ENCODE data around the gene SORCS2. TPM values are rescaled to one million over a fixed set of nuclear protein-coding genes. Genes with fewer than 3 reads are reported as not detected.

The SORCS2 gene
- total and polyA plus RNA-seq, 2 of the 13 experiments (the other 11 are each of a cell fraction or from before 2014, with no cell fraction given), result 0.82 to 1.0 TPM

DNA sequence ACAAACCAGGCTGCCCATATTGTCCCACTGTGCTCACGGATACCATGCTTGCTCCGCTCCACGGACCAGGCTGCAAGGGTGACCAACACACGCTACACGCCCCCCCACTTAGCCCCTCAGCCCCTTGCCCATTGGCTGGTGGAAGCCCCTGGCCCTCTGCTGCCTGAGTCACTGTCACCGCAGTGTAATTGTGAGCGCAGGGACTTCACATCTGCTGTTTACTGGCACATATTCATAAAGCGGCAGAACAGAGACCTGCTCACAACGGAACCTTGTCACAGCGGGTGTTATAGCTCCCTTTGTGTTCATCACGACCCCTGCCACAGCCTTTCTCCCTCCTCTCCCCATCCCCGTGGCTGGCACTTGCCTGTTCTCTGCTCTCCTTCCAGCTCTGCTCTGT lies 158.7 kb downstream of the SORCS2 start:
- no peak for TF ChIP-seq TMF1 (CRISPR knock-in tag; IDR thresholded peaks at IDR 0.05; ENCODE audit: low read depth)
- no peaks in the 10 kb centered on the region for H4K20me1 ChIP-seq (ENCODE audit: insufficient read depth, low read length)
- in situ Hi-C loops (cut with HindIII; ENCODE audit: extremely low pct_ligation_motif_present, low pct_unique_long_range_greater_than_20kb), result no loop called here
- ChIA-PET CTCF (ENCODE audit: low intra/inter-chr PET ratio, low total read pairs) (no interaction called here), POLR2A (no interaction called here)
- H3K79me2 ChIP-seq (ENCODE audit: insufficient read depth, low read length), result no peaks in the 10 kb centered on the region
- WGBS (ENCODE audit: low lambda C conversion rate), result 7% methylated on average over 3 of the region's 12 CpGs
- no peak overlapping the region for H3K4me3 ChIP-seq (replicated peaks in 1 of 3; ENCODE audit: insufficient read depth in 1 of 3, low read depth in 2 of 3, low read length in 3 of 3)
- H2AFZ ChIP-seq (ENCODE audit: low read length), result no peak overlapping the region
- BruUV-seq (replicated peaks), result no TSS peak
- no peaks in the 10 kb centered on the region for H3K36me3 ChIP-seq (replicated peaks in 1 of 2; ENCODE audit: control insufficient read depth in 1 of 2, insufficient read depth in 2 of 2, low read length in 2 of 2)
- no peaks in the 10 kb centered on the region for H3K4me1 ChIP-seq (ENCODE audit: insufficient read depth, low read length)
- peaks cover 0 to 12% of the 10 kb centered on the region in 2 experiments; a peak in 2 of 5 replicates for H3K27me3 ChIP-seq (ENCODE audit: control insufficient read depth in 1 of 2, insufficient read depth in 2 of 2, low read length in 2 of 2)
- FAIRE-seq (no peak), ATAC-seq (no peak), DNase-seq (ENCODE audit: low spot score) (no peak)
- no peak overlapping the region for H3K9ac ChIP-seq (ENCODE audit: insufficient read depth, low read depth, low read length)
- no peaks in the 10 kb centered on the region for H3K9me3 ChIP-seq (ENCODE audit: low read length)
- H3K4me2 ChIP-seq (ENCODE audit: low read depth, low read length), result no peak overlapping the region
- intact Hi-C loops (cut with micrococcal nuclease; ENCODE audit: unreplicated experiment), result no loop called here
- H3K27ac ChIP-seq (ENCODE audit: extremely low read length, insufficient read depth, low read length), result no peak overlapping the region

DNA sequence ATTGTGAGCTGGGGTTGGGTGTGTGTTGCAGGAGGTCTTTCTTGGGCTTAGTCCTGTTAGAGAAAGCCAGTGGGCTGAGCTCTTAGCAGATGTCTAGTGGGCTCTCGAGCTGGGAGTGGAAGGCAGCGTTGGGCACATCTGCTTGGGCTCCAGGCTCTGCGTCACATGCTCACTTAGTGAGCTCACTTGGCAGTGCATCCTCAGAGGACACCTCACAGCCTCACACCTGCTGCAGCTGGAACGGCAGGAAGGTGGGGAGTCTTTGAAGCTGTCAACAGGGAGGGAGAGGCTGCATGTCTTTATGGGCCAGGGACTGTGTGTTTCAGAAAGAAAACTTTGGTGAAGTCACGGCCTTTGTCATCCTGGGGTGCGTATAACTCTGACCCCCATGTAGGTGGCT lies 160.1 kb downstream of the SORCS2 start:
- ATAC-seq (no peak), DNase-seq (ENCODE audit: low spot score) (no peak), FAIRE-seq (no peak)
- H3K4me3 ChIP-seq (replicated peaks in 1 of 3; ENCODE audit: insufficient read depth in 1 of 3, low read depth in 2 of 3, low read length in 3 of 3), result no peak overlapping the region
- no peaks in the 10 kb centered on the region for H3K9me3 ChIP-seq (ENCODE audit: low read length)
- no peaks in the 10 kb centered on the region for H3K79me2 ChIP-seq (ENCODE audit: insufficient read depth, low read length)
- no peak overlapping the region for H3K9ac ChIP-seq (ENCODE audit: insufficient read depth, low read depth, low read length)
- no peak overlapping the region for H3K4me2 ChIP-seq (ENCODE audit: low read depth, low read length)
- TF ChIP-seq EHMT2 (IDR thresholded peaks at IDR 0.05; ENCODE audit: borderline replicate concordance, low read depth, low read length), result no peak
- no peak for TF ChIP-seq CBFB (CRISPR knock-in tag; IDR thresholded peaks at IDR 0.05)
- TF ChIP-seq ZNF280D (CRISPR knock-in tag; IDR thresholded peaks at IDR 0.05), result no peak
- no peak for TF ChIP-seq CHCHD3 (CRISPR knock-in tag; IDR thresholded peaks at IDR 0.05)
- TF ChIP-seq ZFP36L1 (CRISPR knock-in tag; IDR thresholded peaks at IDR 0.05), result no peak
- TF ChIP-seq CCDC6 (CRISPR knock-in tag; IDR thresholded peaks at IDR 0.05), result no peak
- no peak for TF ChIP-seq ZBTB26 (CRISPR knock-in tag; IDR thresholded peaks at IDR 0.05; ENCODE audit: borderline replicate concordance)
- no TSS peak for BruUV-seq (replicated peaks)
- H3K27me3 ChIP-seq (ENCODE audit: control insufficient read depth in 1 of 2, insufficient read depth in 2 of 2, low read length in 2 of 2), result peaks cover 0 to 17% of the 10 kb centered on the region in 2 experiments; a peak in 3 of 5 replicates
- no peak overlapping the region for H3K27ac ChIP-seq (ENCODE audit: extremely low read length, insufficient read depth, low read length)
- WGBS (ENCODE audit: low lambda C conversion rate), result 28% methylated on average over 4 of the region's 6 CpGs
- no peaks in the 10 kb centered on the region for H3K36me3 ChIP-seq (replicated peaks in 1 of 2; ENCODE audit: control insufficient read depth in 1 of 2, insufficient read depth in 2 of 2, low read length in 2 of 2)
- in situ Hi-C loops (cut with HindIII; ENCODE audit: extremely low pct_ligation_motif_present, low pct_unique_long_range_greater_than_20kb), result no loop called here
- CTCF ChIA-PET (ENCODE audit: low intra/inter-chr PET ratio, low total read pairs), result no interaction called here
- intact Hi-C loops (cut with micrococcal nuclease; ENCODE audit: unreplicated experiment), result no loop called here
- H4K20me1 ChIP-seq (ENCODE audit: insufficient read depth, low read length), result no peaks in the 10 kb centered on the region
- no peak overlapping the region for H2AFZ ChIP-seq (ENCODE audit: low read length)
- POLR2A ChIA-PET, result no interaction called here
- no peaks in the 10 kb centered on the region for H3K4me1 ChIP-seq (ENCODE audit: insufficient read depth, low read length)
